Transverse colon (tissue), 4 donors: ENCODE data around the gene SERINC5.

Experiments used
- POLR2A ChIP-seq: fragments of 450-650 bp; IDR thresholded peaks from one replicate; pipeline ENCODE4 v1.6.1; 2016; ENCODE audit warnings: antibody characterized with exemption, mild to moderate bottlenecking, moderate library complexity
- POLR2AphosphoS5 ChIP-seq, 3 donors: sonication (generic); formaldehyde crosslinking; IDR thresholded peaks; one replicate each; pipeline ENCODE4 v1.6.1; 2016; ENCODE audit warnings: antibody characterized with exemption in 3 of 3
- TF ChIP-seq, protein P1 (sequence below), 5 experiments: fragments of 200-600 bp in 3 of 5; fragments of 450-650 bp in 2 of 5; sonication (generic) in 3 of 5; IDR thresholded peaks; 1 replicate in 2 of 5; 2 replicates in 3 of 5; pipeline ENCODE4 v1.5.1; 2016 to 2017; ENCODE audit warnings: antibody characterized with exemption in 5 of 5, inconsistent platforms in 3 of 5, mild to moderate bottlenecking in 2 of 5, moderate library complexity in 1 of 5

DNA sequence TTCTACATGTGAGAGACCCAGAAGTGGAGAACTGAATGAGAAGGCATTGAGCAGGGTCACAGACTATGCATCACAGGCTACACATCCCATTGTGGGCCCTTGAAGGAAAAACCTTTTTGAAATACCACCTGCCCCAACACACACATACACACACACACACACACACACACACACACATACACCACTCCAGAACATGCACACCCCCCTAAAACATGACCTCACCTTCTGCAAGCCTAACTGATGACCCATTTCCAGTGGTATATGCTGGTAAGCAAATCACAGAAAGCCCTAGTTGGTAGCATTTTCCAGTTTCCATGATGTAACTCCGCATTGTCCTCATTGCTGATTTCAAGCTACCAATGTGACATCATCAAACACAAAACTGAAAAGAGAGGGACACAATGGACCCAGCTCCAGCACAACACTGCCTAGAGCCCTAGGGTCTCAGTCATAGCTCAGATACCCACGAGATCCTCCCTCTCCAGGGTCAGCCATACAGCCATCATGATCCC lies 184.3 kb downstream of the SERINC5 start:
- TF ChIP-seq POLR2AphosphoS5 (IDR thresholded peaks at IDR 0.05) (no peak), POLR2A (no peak)
- TF ChIP-seq, protein P1, sequence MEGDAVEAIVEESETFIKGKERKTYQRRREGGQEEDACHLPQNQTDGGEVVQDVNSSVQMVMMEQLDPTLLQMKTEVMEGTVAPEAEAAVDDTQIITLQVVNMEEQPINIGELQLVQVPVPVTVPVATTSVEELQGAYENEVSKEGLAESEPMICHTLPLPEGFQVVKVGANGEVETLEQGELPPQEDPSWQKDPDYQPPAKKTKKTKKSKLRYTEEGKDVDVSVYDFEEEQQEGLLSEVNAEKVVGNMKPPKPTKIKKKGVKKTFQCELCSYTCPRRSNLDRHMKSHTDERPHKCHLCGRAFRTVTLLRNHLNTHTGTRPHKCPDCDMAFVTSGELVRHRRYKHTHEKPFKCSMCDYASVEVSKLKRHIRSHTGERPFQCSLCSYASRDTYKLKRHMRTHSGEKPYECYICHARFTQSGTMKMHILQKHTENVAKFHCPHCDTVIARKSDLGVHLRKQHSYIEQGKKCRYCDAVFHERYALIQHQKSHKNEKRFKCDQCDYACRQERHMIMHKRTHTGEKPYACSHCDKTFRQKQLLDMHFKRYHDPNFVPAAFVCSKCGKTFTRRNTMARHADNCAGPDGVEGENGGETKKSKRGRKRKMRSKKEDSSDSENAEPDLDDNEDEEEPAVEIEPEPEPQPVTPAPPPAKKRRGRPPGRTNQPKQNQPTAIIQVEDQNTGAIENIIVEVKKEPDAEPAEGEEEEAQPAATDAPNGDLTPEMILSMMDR (IDR thresholded peaks at IDR 0.05) = no peak
